Neural progenitor cell (in vitro differentiated cells): Measurements from ENCODE around the gene CCL14. TPM values are rescaled to one million over a fixed set of nuclear protein-coding genes. Genes with fewer than 3 reads are reported as not detected.

ENCODE experiments used
- DNase-seq: peaks from one replicate; pipeline ENCODE4 v3.0.0-alpha.2; 2016; ENCODE audit warnings: low spot score
- H2AFZ ChIP-seq: fragments of 200-600 bp; sonication (generic); replicated peaks from 2 replicates; pipeline ENCODE4 v1.6.1; 2016; ENCODE audit warnings: antibody characterized with exemption
- H3F3A ChIP-seq: fragments of 200-600 bp; sonication (generic); 2 replicates; pipeline ENCODE4 v1.6.1; 2016; ENCODE audit warnings: antibody characterized with exemption, low read depth
- H3K27ac ChIP-seq: fragments of 200-600 bp; sonication (generic); 2 replicates; pipeline ENCODE4 v1.5.1; 2016; ENCODE audit warnings: mild to moderate bottlenecking
- H3K27me3 ChIP-seq: fragments of 200-600 bp; sonication (generic); 2 replicates; pipeline ENCODE4 v1.6.1; 2016; ENCODE audit warnings: mild to moderate bottlenecking, moderate library complexity
- H3K36me3 ChIP-seq: fragments of 200-600 bp; sonication (generic); 2 replicates; pipeline ENCODE4 v1.5.1; 2016
- H3K4me1 ChIP-seq: fragments of 200-600 bp; sonication (generic); 2 replicates; pipeline ENCODE4 v1.6.1; 2016; ENCODE audit warnings: mixed run types
- H3K4me2 ChIP-seq: fragments of 200-600 bp; sonication (generic); 2 replicates; pipeline ENCODE4 v1.6.1; 2016
- H3K4me3 ChIP-seq: fragments of 200-600 bp; sonication (generic); 2 replicates; pipeline ENCODE4 v1.5.1; 2016
- H3K79me2 ChIP-seq: fragments of 200-600 bp; sonication (generic); 2 replicates; pipeline ENCODE4 v1.6.1; 2016; ENCODE audit warnings: low read depth
- H3K9ac ChIP-seq: fragments of 200-600 bp; sonication (generic); 2 replicates; pipeline ENCODE4 v1.6.1; 2016
- H3K9me3 ChIP-seq: fragments of 200-600 bp; sonication (generic); 2 replicates; pipeline ENCODE4 v1.5.1; 2016; ENCODE audit warnings: low read depth
- H4K20me1 ChIP-seq: fragments of 200-600 bp; sonication (generic); 2 replicates; pipeline ENCODE4 v1.6.1; 2016; ENCODE audit warnings: low read depth
- H3K27ac Mint-ChIP-seq: 3 replicates; pipeline ENCODE4 v1.8.0; 2021; ENCODE audit warnings: mixed read lengths
- H3K27me3 Mint-ChIP-seq: 2 replicates; pipeline ENCODE4 v1.8.0; 2022; ENCODE audit warnings: low read depth, mild to moderate bottlenecking, inconsistent platforms, moderate library complexity, mixed read lengths; ENCODE audit not compliant: insufficient read depth
- H3K36me3 Mint-ChIP-seq: 3 replicates; pipeline ENCODE4 v1.8.0; 2021; ENCODE audit warnings: mixed read lengths
- H3K4me1 Mint-ChIP-seq: 3 replicates; pipeline ENCODE4 v1.8.0; 2021; ENCODE audit warnings: mixed read lengths
- H3K4me3 Mint-ChIP-seq: 3 replicates; pipeline ENCODE4 v1.8.0; 2021; ENCODE audit warnings: mild to moderate bottlenecking, moderate library complexity, mixed read lengths
- H3K9me3 Mint-ChIP-seq: 3 replicates; pipeline ENCODE4 v1.8.0; 2020; ENCODE audit warnings: mixed read lengths
- CTCF ChIP-seq: fragments of 200-600 bp; sonication (generic); IDR thresholded peaks from 2 replicates; pipeline ENCODE4 v1.5.1; 2017; ENCODE audit warnings: antibody characterized with exemption, mild to moderate bottlenecking
- EZH2 ChIP-seq: fragments of 200-600 bp; sonication (generic); IDR thresholded peaks from 2 replicates; pipeline ENCODE4 v1.6.1; 2017; ENCODE audit warnings: antibody characterized with exemption, mild to moderate bottlenecking, moderate library complexity
- EZH2phosphoT487 ChIP-seq: fragments of 200-600 bp; sonication (generic); IDR thresholded peaks from 2 replicates; pipeline ENCODE4 v1.6.1; 2017; ENCODE audit warnings: antibody characterized with exemption
- total RNA-seq: library from RNA; depleted of rRNA; stranded (reverse); fragments of >200 nt; gene quantifications from 2 replicates; pipeline ENCODE4 v1.2.3, GENCODE V29; 2015; ENCODE audit warnings: low replicate concordance

CCL14 gene
- total RNA-seq, 1 donor from 2014 or later: not detected

- Histone ChIP-seq H3F3A (no peaks in the 10 kb centered on the region), H3K4me3 (no peak overlapping the region), H2AFZ (no peak overlapping the region), H3K27ac (no peak overlapping the region), H3K36me3 (no peaks in the 10 kb centered on the region), H3K27me3 (no peaks in the 10 kb centered on the region), H4K20me1 (no peaks in the 10 kb centered on the region), H3K9ac (no peak overlapping the region), H3K4me1 (peaks cover 18% of the 10 kb centered on the region), H3K4me2 (no peak overlapping the region), H3K79me2 (no peaks in the 10 kb centered on the region), H3K9me3 (no peaks in the 10 kb centered on the region)
- peaks cover 3% of the 10 kb centered on the region for H3K27me3 Mint-ChIP-seq
- no peak overlapping the region for H3K27ac Mint-ChIP-seq
- peaks cover 18% of the 10 kb centered on the region for H3K4me1 Mint-ChIP-seq
- H3K36me3 Mint-ChIP-seq: no peaks in the 10 kb centered on the region
- no peak overlapping the region for H3K4me3 Mint-ChIP-seq
- no peaks in the 10 kb centered on the region for H3K9me3 Mint-ChIP-seq
- TF ChIP-seq CTCF (no peak), EZH2 (no peak), EZH2phosphoT487 (no peak)
- DNase-seq: no peak
These were observed 51.8 kb downstream of the CCL14 start for GRCh38 chr17:35934760-35935159.

Other genes starting within 250 kb of the CCL14 start
- gene GAS2L2, start 233.5 kb downstream of the CCL14 start, total RNA-seq: 0.09 TPM in 1 of 2 replicates, not detected in the other
- gene C17orf50, start 225.8 kb downstream of the CCL14 start, total RNA-seq: not detected in 2 replicates
- not detected in 2 replicates for gene MMP28, start 191.1 kb downstream of the CCL14 start, total RNA-seq
- gene TAF15, start 177.2 kb downstream of the CCL14 start, total RNA-seq: 84.8 and 90.1 TPM in 2 replicates
- gene HEATR9, start 117.8 kb downstream of the CCL14 start, total RNA-seq: not detected in 2 replicates
- not detected in 2 replicates for gene CCL5, start 106.4 kb downstream of the CCL14 start, total RNA-seq
- gene RDM1, start 56.0 kb downstream of the CCL14 start, total RNA-seq: 22.8 and 28.8 TPM in 2 replicates
- gene LYZL6, start 43.0 kb downstream of the CCL14 start, total RNA-seq: not detected in 2 replicates
- not detected in 2 replicates for gene CCL16, start 5.2 kb downstream of the CCL14 start, total RNA-seq
- gene CCL15, start 14.8 kb upstream of the CCL14 start, total RNA-seq: not detected in 2 replicates
- not detected in 2 replicates for gene CCL23, start 31.2 kb upstream of the CCL14 start, total RNA-seq
- not detected in 2 replicates for gene CCL18, start 77.5 kb upstream of the CCL14 start, total RNA-seq
- gene CCL3, start 103.4 kb upstream of the CCL14 start, total RNA-seq: not detected in 2 replicates
- gene CCL4, start 117.1 kb upstream of the CCL14 start, total RNA-seq: not detected in 2 replicates
- gene TBC1D3B, start 189.9 kb upstream of the CCL14 start, total RNA-seq: 3.3 TPM in 1 of 2 replicates, not detected in the other
- gene CCL3L1, start 210.0 kb upstream of the CCL14 start, total RNA-seq: 1.2 and 2.9 TPM in 2 replicates
- not detected in 2 replicates for gene CCL4L2, start 224.3 kb upstream of the CCL14 start, total RNA-seq